SK-N-SH treated with all-trans-retinoic acid at 6 μM for 48 hours (cell line): ENCODE measurements around the gene MED27.

Experiments used
- ATAC-seq: fragments of 200-7000 bp; cut with Tn5 transposase; 3 replicates; pipeline ENCODE4 v1.9.1; 2020; ENCODE audit warnings: mild to moderate bottlenecking, moderate library complexity
- ARNTL ChIP-seq: fragments of 450-650 bp; formaldehyde crosslinking; IDR thresholded peaks from 2 replicates; pipeline ENCODE4 v1.5.0; 2020; ENCODE audit warnings: low read depth, mild to moderate bottlenecking, moderate library complexity, borderline replicate concordance
- BACH2 ChIP-seq: fragments of 250-450 bp; sonication (Bioruptor Pico); IDR thresholded peaks from 2 replicates; pipeline ENCODE4 v1.9.0; 2021; ENCODE audit warnings: mild to moderate bottlenecking, borderline replicate concordance
- CREB5 ChIP-seq: fragments of 250-450 bp; sonication (Bioruptor Pico); IDR thresholded peaks from 2 replicates; pipeline ENCODE4 v1.5.1; 2020; ENCODE audit warnings: low read depth, mild to moderate bottlenecking, moderate library complexity
- ESRRG ChIP-seq: fragments of 250-450 bp; sonication (Bioruptor Pico); IDR thresholded peaks from 2 replicates; pipeline ENCODE4 v1.6.1; 2021; ENCODE audit warnings: mild to moderate bottlenecking
- GLIS3 ChIP-seq: fragments of 250-450 bp; sonication (Bioruptor Pico); IDR thresholded peaks from 2 replicates; pipeline ENCODE4 v1.5.0; 2020; ENCODE audit warnings: mild to moderate bottlenecking, moderate library complexity
- ISL1 ChIP-seq: fragments of 250-450 bp; sonication (Bioruptor Pico); IDR thresholded peaks from 2 replicates; pipeline ENCODE4 v2.1.2; 2022; ENCODE audit warnings: mild to moderate bottlenecking, moderate library complexity
- OSR1 ChIP-seq: fragments of 250-450 bp; sonication (Bioruptor Pico); IDR thresholded peaks from 2 replicates; pipeline ENCODE4 v1.8.0; 2022; ENCODE audit warnings: moderate library complexity, mild to moderate bottlenecking, inconsistent platforms
- PATZ1 ChIP-seq: fragments of 250-450 bp; sonication (Bioruptor Pico); IDR thresholded peaks from 2 replicates; pipeline ENCODE4 v1.8.0; 2020; ENCODE audit warnings: mild to moderate bottlenecking, moderate library complexity, borderline replicate concordance
- POU6F1 ChIP-seq: fragments of 250-450 bp; sonication (Bioruptor Pico); IDR thresholded peaks from 2 replicates; pipeline ENCODE4 v1.8.0; 2021; ENCODE audit warnings: low read depth, mild to moderate bottlenecking, moderate library complexity, borderline replicate concordance
- PPARA ChIP-seq: fragments of 250-450 bp; sonication (Bioruptor Pico); IDR thresholded peaks from 2 replicates; pipeline ENCODE4 v1.5.0; 2020; ENCODE audit warnings: mild to moderate bottlenecking, borderline replicate concordance
- RARB ChIP-seq: fragments of 250-450 bp; sonication (Bioruptor Pico); IDR thresholded peaks from 2 replicates; pipeline ENCODE4 v1.8.0; 2021; ENCODE audit warnings: mild to moderate bottlenecking, moderate library complexity
- SNAI2 ChIP-seq: fragments of 250-450 bp; sonication (Bioruptor Pico); IDR thresholded peaks from 2 replicates; pipeline ENCODE4 v1.5.0; 2020; ENCODE audit warnings: mild to moderate bottlenecking, moderate library complexity
- TCF4 ChIP-seq: fragments of 250-450 bp; sonication (Bioruptor Pico); IDR thresholded peaks from 2 replicates; pipeline ENCODE4 v1.8.0; 2021; ENCODE audit warnings: mild to moderate bottlenecking, moderate library complexity, borderline replicate concordance
- TOX ChIP-seq: fragments of 250-450 bp; sonication (Bioruptor Pico); IDR thresholded peaks from 2 replicates; pipeline ENCODE4 v1.8.0; 2021; ENCODE audit warnings: mild to moderate bottlenecking, moderate library complexity, borderline replicate concordance
- TSHZ2 ChIP-seq: fragments of 250-450 bp; sonication (Bioruptor Pico); IDR thresholded peaks from 2 replicates; pipeline ENCODE4 v1.5.0; 2020; ENCODE audit warnings: mild to moderate bottlenecking, moderate library complexity
- ZC3H10 ChIP-seq: fragments of 250-450 bp; sonication (Bioruptor Pico); IDR thresholded peaks from 2 replicates; pipeline ENCODE4 v1.5.1; 2021; ENCODE audit warnings: mild to moderate bottlenecking, moderate library complexity
- ZFP3 ChIP-seq: fragments of 250-450 bp; sonication (Bioruptor Pico); IDR thresholded peaks from 2 replicates; pipeline ENCODE4 v1.5.0; 2020; ENCODE audit warnings: mild to moderate bottlenecking, moderate library complexity
- ZFP30 ChIP-seq: fragments of 450-650 bp; formaldehyde crosslinking; IDR thresholded peaks from 2 replicates; pipeline ENCODE4 v1.5.0; 2022; ENCODE audit warnings: mild to moderate bottlenecking, moderate library complexity
- ZNF565 ChIP-seq: fragments of 450-650 bp; formaldehyde crosslinking; conservative IDR thresholded peaks from 2 replicates; pipeline ENCODE4 v1.5.0; 2020; ENCODE audit warnings: low read depth, mild to moderate bottlenecking, moderate library complexity
- ZNF70 ChIP-seq: fragments of 450-650 bp; formaldehyde crosslinking; IDR thresholded peaks from 2 replicates; pipeline ENCODE4 v1.5.0; 2020; ENCODE audit warnings: mild to moderate bottlenecking, moderate library complexity
- ZNF8 ChIP-seq: fragments of 450-650 bp; formaldehyde crosslinking; IDR thresholded peaks from 2 replicates; pipeline ENCODE4 v1.5.0; 2020; ENCODE audit warnings: mild to moderate bottlenecking, moderate library complexity

MED27 gene

GRCh38 chr9:131918481-131918880 is 161.2 kb downstream of the MED27 start:
- no peak for ATAC-seq
- TF ChIP-seq SNAI2 (CRISPR knock-in tag) (no peak), OSR1 (CRISPR knock-in tag) (no peak), ZNF565 (CRISPR knock-in tag) (no peak), ESRRG (CRISPR knock-in tag) (no peak), RARB (CRISPR knock-in tag) (no peak), TCF4 (CRISPR knock-in tag) (no peak), GLIS3 (CRISPR knock-in tag) (no peak), ZFP30 (no peak), ZC3H10 (CRISPR knock-in tag) (no peak), TOX (CRISPR knock-in tag) (no peak), CREB5 (CRISPR knock-in tag) (no peak), PATZ1 (CRISPR knock-in tag) (no peak), TSHZ2 (CRISPR knock-in tag) (no peak), ISL1 (no peak), PPARA (CRISPR knock-in tag) (no peak), ARNTL (CRISPR knock-in tag) (no peak)
- TF ChIP-seq, all 23 proteins: peak for 0

GRCh38 chr9:131917009-131917408 is 162.7 kb downstream of the MED27 start:
- ATAC-seq = no peak
- no peak for TF ChIP-seq ZNF565 (CRISPR knock-in tag)
- no peak for TF ChIP-seq TSHZ2 (CRISPR knock-in tag)
- TF ChIP-seq CREB5 (CRISPR knock-in tag) = no peak
- no peak for TF ChIP-seq TCF4 (CRISPR knock-in tag)
- no peak for TF ChIP-seq SNAI2 (CRISPR knock-in tag)
- no peak for TF ChIP-seq ARNTL (CRISPR knock-in tag)
- no peak for TF ChIP-seq RARB (CRISPR knock-in tag)
- no peak for TF ChIP-seq ZC3H10 (CRISPR knock-in tag)
- no peak for TF ChIP-seq OSR1 (CRISPR knock-in tag)
- TF ChIP-seq ZFP3 (CRISPR knock-in tag) = no peak
- no peak for TF ChIP-seq PPARA (CRISPR knock-in tag)
- no peak for TF ChIP-seq PATZ1 (CRISPR knock-in tag)
- TF ChIP-seq ZNF70 (CRISPR knock-in tag) = no peak
- TF ChIP-seq BACH2 (CRISPR knock-in tag) = no peak
- no peak for TF ChIP-seq ZNF8
- no peak for TF ChIP-seq POU6F1 (CRISPR knock-in tag)
- no peak for TF ChIP-seq ISL1
- TF ChIP-seq ZFP30 = no peak
